Right renal pelvis (tissue), 4 donors: Measurements from ENCODE around the gene OSBPL1A. TPM values are rescaled to one million over a fixed set of nuclear protein-coding genes. Genes with fewer than 3 reads are reported as not detected.

Experiments
- DNase-seq, 4 donors: peaks; one replicate each; pipeline ENCODE4 v3.0.0-alpha.2; 2013; ENCODE audit warnings: low read depth in 4 of 4, low spot score in 3 of 4, missing footprints in 1 of 4
- polyA plus RNA-seq, 4 donors: library from polyadenylated mRNA; unstranded; fragments of 120-200 nt; gene quantifications; one replicate each; pipeline ENCODE4 v1.2.1, GENCODE V29; 2013; ENCODE audit not compliant: insufficient read length in 4 of 4

Gene OSBPL1A
- polyA plus RNA-seq, 4 donors, result 51.2 to 57.4 (median 52.4) TPM

GRCh38 chr18:24270358-24270936 is 127.2 kb downstream of the OSBPL1A start:
- DNase-seq, result no peak

- no peak for DNase-seq
Measured at GRCh38 chr18:24268784-24269550, 128.7 kb downstream of the OSBPL1A start.

- DNase-seq, result no peak
Measured at GRCh38 chr18:24267878-24268277, 129.7 kb downstream of the OSBPL1A start.

- DNase-seq, result no peak
Measured at GRCh38 chr18:24266131-24266530, 131.5 kb downstream of the OSBPL1A start.

- DNase-seq, result no peak
Measured at GRCh38 chr18:24265502-24266064, 132.0 kb downstream of the OSBPL1A start.

GRCh38 chr18:24263050-24263449 is 134.6 kb downstream of the OSBPL1A start:
- DNase-seq, result no peak

GRCh38 chr18:24262087-24262486 is 135.5 kb downstream of the OSBPL1A start:
- no peak for DNase-seq

GRCh38 chr18:24259869-24260641 is 137.6 kb downstream of the OSBPL1A start:
- DNase-seq, result no peak

- no peak for DNase-seq
Measured at GRCh38 chr18:24254071-24254470, 143.6 kb downstream of the OSBPL1A start.

- DNase-seq, result no peak
Measured at GRCh38 chr18:24249716-24250115, 147.9 kb downstream of the OSBPL1A start.

GRCh38 chr18:24248359-24248758 is 149.3 kb downstream of the OSBPL1A start:
- DNase-seq, result no peak

- no peak for DNase-seq
Measured at GRCh38 chr18:24246143-24246542, 151.5 kb downstream of the OSBPL1A start.

- no peak for DNase-seq
Measured at GRCh38 chr18:24244698-24245097, 152.9 kb downstream of the OSBPL1A start.

GRCh38 chr18:24243677-24244076 is 153.9 kb downstream of the OSBPL1A start:
- no peak for DNase-seq

- no peak for DNase-seq
Measured at GRCh38 chr18:24239341-24239740, 158.3 kb downstream of the OSBPL1A start.

- DNase-seq, result no peak
Measured at GRCh38 chr18:24238387-24238786, 159.2 kb downstream of the OSBPL1A start.

GRCh38 chr18:24234850-24235418 is 162.7 kb downstream of the OSBPL1A start:
- no peak for DNase-seq

- no peak for DNase-seq
Measured at GRCh38 chr18:24234330-24234729, 163.3 kb downstream of the OSBPL1A start.

GRCh38 chr18:24232800-24233199 is 164.8 kb downstream of the OSBPL1A start:
- no peak for DNase-seq

- no peak for DNase-seq
Measured at GRCh38 chr18:24231773-24232735, 165.6 kb downstream of the OSBPL1A start.
